ENCODE measurements around the gene TEX44.
A peak's percentile ranks its signal among the peaks of the same experiment; 100 is the strongest.

TEX44 gene

GRCh38 chr2:231632559-231633142 is 40.0 kb downstream of the TEX44 start:
- Histone ChIP-seq H3K4me3 (ENCODE audit: low read depth, low read length) (no peak overlapping the region), H3K4me1 (ENCODE audit: control insufficient read depth, insufficient read depth, low read length) (no peaks in the 10 kb centered on the region; the same call in 1 of the 2 replicates), H3K27ac (ENCODE audit: extremely low read depth, low read depth, low read length) (no peak overlapping the region), H3K9me3 (ENCODE audit: control insufficient read depth, insufficient read depth, low read depth, low read length) (no peaks in the 10 kb centered on the region), H3K36me3 (ENCODE audit: control insufficient read depth in 2 of 2, insufficient read depth in 1 of 2, low read length in 2 of 2) (no peaks in the 10 kb centered on the region)
- POLR2A ChIA-PET, result interaction anchor here (1.1 to 2.3 kb wide), 3 partner anchors 10 to 76 kb away, joined by 3 to 6 read pairs (median 4); partner anchors contain the start of gene PTMA
- TF ChIP-seq ZNF140 (tag by site-specific recombination; IDR thresholded peaks at IDR 0.05) (no peak), ZNF529 (tag by site-specific recombination; IDR thresholded peaks at IDR 0.05; ENCODE audit: insufficient replicate concordance) (no peak), ZNF785 (tag by site-specific recombination; IDR thresholded peaks at IDR 0.05) (no peak), ZNF629 (tag by site-specific recombination; IDR thresholded peaks at IDR 0.05) (peak; percentile 46; the same call in 1 of the 2 replicates), ZNF76 (tag by site-specific recombination; IDR thresholded peaks at IDR 0.05; ENCODE audit: borderline replicate concordance, low read depth) (0 out of 2 replicates have a peak, but pooled peaks have one; percentile 16), ATF2 (tag by site-specific recombination; IDR thresholded peaks at IDR 0.05; ENCODE audit: low read depth) (peak; percentile 75), ZNF19 (tag by site-specific recombination; IDR thresholded peaks at IDR 0.05; ENCODE audit: low read depth) (no peak), ZNF335 (tag by site-specific recombination; conservative IDR thresholded peaks at IDR 0.05) (no peak; the same call in 1 of the 2 replicates), OVOL3 (tag by site-specific recombination; IDR thresholded peaks at IDR 0.05) (no peak), ZBTB21 (tag by site-specific recombination; IDR thresholded peaks at IDR 0.05) (peak; percentile 51), ZEB2 (tag by site-specific recombination; IDR thresholded peaks at IDR 0.05) (0 out of 2 replicates have a peak, but pooled peaks have one; percentile 20)
- CTCF ChIA-PET, result interaction anchor here (0.5 to 1.6 kb wide), 7 partner anchors 16 to 115 kb away, joined by 3 to 6 read pairs (median 3); no protein-coding TSS in a partner anchor

- Histone ChIP-seq H3K9me3 (ENCODE audit: control insufficient read depth, insufficient read depth, low read depth, low read length) (no peaks in the 10 kb centered on the region), H3K4me1 (ENCODE audit: control insufficient read depth, insufficient read depth, low read length) (no peaks in the 10 kb centered on the region; the same call in 1 of the 2 replicates), H3K27ac (ENCODE audit: extremely low read depth, low read depth, low read length) (no peak overlapping the region), H3K36me3 (ENCODE audit: control insufficient read depth in 2 of 2, insufficient read depth in 1 of 2, low read length in 2 of 2) (no peaks in the 10 kb centered on the region), H3K4me3 (ENCODE audit: low read depth, low read length) (no peak overlapping the region)
- CTCF ChIA-PET, result interaction anchor here (0.5 to 1.3 kb wide), 7 partner anchors 20 to 1763 kb away, joined by 3 to 6 read pairs (median 3); no protein-coding TSS in a partner anchor
- no peak for TF ChIP-seq TCF7L2 (IDR thresholded peaks at IDR 0.05; ENCODE audit: borderline replicate concordance, low read depth, low read length)
- 0 out of 2 replicates have a peak, but pooled peaks have one; percentile 21 for TF ChIP-seq SP3 (tag by site-specific recombination; IDR thresholded peaks at IDR 0.05)
- peak; percentile 97 for TF ChIP-seq ZSCAN4 (tag by site-specific recombination; IDR thresholded peaks at IDR 0.05)
- TF ChIP-seq ZBTB20 (tag by site-specific recombination; IDR thresholded peaks at IDR 0.05), result no peak
- POLR2A ChIA-PET, result interaction anchor here (1.1 to 2.3 kb wide), 3 partner anchors 9 to 75 kb away, joined by 3 to 6 read pairs (median 4); partner anchors contain the start of gene PTMA
Observed at GRCh38 chr2:231633241-231633976, 40.7 kb downstream of the TEX44 start.

- CTCF ChIA-PET, result interaction anchor here (0.5 to 0.6 kb wide), 2 partner anchors 34 to 1762 kb away, joined by 3 read pairs; no protein-coding TSS in a partner anchor
- Histone ChIP-seq H3K36me3 (ENCODE audit: control insufficient read depth in 2 of 2, insufficient read depth in 1 of 2, low read length in 2 of 2) (no peaks in the 10 kb centered on the region), H3K27ac (ENCODE audit: extremely low read depth, low read depth, low read length) (no peak overlapping the region), H3K4me3 (ENCODE audit: low read depth, low read length) (no peak overlapping the region), H3K4me1 (ENCODE audit: control insufficient read depth, insufficient read depth, low read length) (no peaks in the 10 kb centered on the region; the same call in 1 of the 2 replicates), H3K9me3 (ENCODE audit: control insufficient read depth, insufficient read depth, low read depth, low read length) (no peaks in the 10 kb centered on the region)
- POLR2A ChIA-PET, result no interaction called here
- TF ChIP-seq PRDM10 (tag by site-specific recombination; IDR thresholded peaks at IDR 0.05), result peak; percentile 68
- no peak for TF ChIP-seq ZNF114 (tag by site-specific recombination; IDR thresholded peaks at IDR 0.05)
Observed at GRCh38 chr2:231634412-231634811, 41.7 kb downstream of the TEX44 start.
